IMR-90 (cell line): ENCODE data around the gene TRIM33. TPM values are rescaled to one million over a fixed set of nuclear protein-coding genes. Genes with fewer than 3 reads are reported as not detected.

Experiments
- ATAC-seq: fragments of 200-7000 bp; cut with Tn5 transposase; 2 replicates; pipeline ENCODE4 v1.9.1; 2020; ENCODE audit warnings: low read depth, mild to moderate bottlenecking, moderate library complexity
- BruUV-seq: library from RNA; stranded (reverse); fragments of 400-500 nt; replicated peaks from 2 replicates; lab custom pipeline; 2021; lab: Mats Ljungman, UMichigan
- CTCF ChIA-PET: fragments of 300-600 bp; formaldehyde crosslinking; extraction: SDS; loops from one replicate; lab custom pipeline; 2021; ENCODE audit warnings: antibody characterized with exemption; lab: Yijun Ruan, JAX
- POLR2A ChIA-PET: fragments of 300-600 bp; sonication (Branson Sonifier 250); formaldehyde crosslinking; loops from one replicate; lab custom pipeline; 2022; ENCODE audit warnings: antibody characterized with exemption; ENCODE audit not compliant: unreplicated experiment; lab: Charles Lee
- DNase-seq: peaks from one replicate; pipeline ENCODE4 v3.0.0; 2013
- H2AFZ ChIP-seq: replicated peaks from 2 replicates; pipeline ENCODE3; 2013; ENCODE audit warnings: low read length, mild to moderate bottlenecking; ENCODE audit not compliant: poor library complexity
- H2AK5ac ChIP-seq: 2 replicates; pipeline ENCODE4 v1.6.1; 2013; ENCODE audit warnings: low read depth, low read length, inconsistent platforms
- H2AK9ac ChIP-seq: replicated peaks from 2 replicates; pipeline ENCODE3; 2013; ENCODE audit warnings: mild to moderate bottlenecking, low read depth, low read length, moderate library complexity; ENCODE audit not compliant: poor library complexity
- H2BK120ac ChIP-seq: 2 replicates; pipeline ENCODE4 v1.6.1; 2013; ENCODE audit warnings: low read depth, low read length, inconsistent platforms
- H2BK15ac ChIP-seq: 3 replicates; pipeline ENCODE4 v1.6.1; 2013; ENCODE audit warnings: low read depth, low read length, inconsistent platforms
- H2BK20ac ChIP-seq: 2 replicates; pipeline ENCODE4 v1.6.1; 2013; ENCODE audit warnings: low read depth, mild to moderate bottlenecking, inconsistent platforms, low read length, moderate library complexity
- H2BK5ac ChIP-seq: 2 replicates; pipeline ENCODE4 v1.6.1; 2013; ENCODE audit warnings: mild to moderate bottlenecking, low read depth, low read length, inconsistent platforms; ENCODE audit not compliant: poor library complexity, severe bottlenecking
- H3K14ac ChIP-seq: replicated peaks from 2 replicates; pipeline ENCODE4 v1.6.1; 2013; ENCODE audit warnings: low read depth, low read length, inconsistent platforms
- H3K18ac ChIP-seq: 2 replicates; pipeline ENCODE4 v1.6.1; 2013; ENCODE audit warnings: low read depth, low read length, control low read depth
- H3K23ac ChIP-seq: 2 replicates; pipeline ENCODE4 v1.6.1; 2013; ENCODE audit warnings: low read depth, low read length, inconsistent platforms
- H3K27ac ChIP-seq: 2 replicates; pipeline ENCODE4 v1.5.1; 2013; ENCODE audit warnings: mild to moderate bottlenecking, control low read depth, low read length; ENCODE audit not compliant: insufficient read depth
- H3K27me3 ChIP-seq: 2 replicates; pipeline ENCODE4 v1.6.1; 2013; ENCODE audit warnings: low read length; ENCODE audit not compliant: control insufficient read depth, insufficient read depth
- H3K36me3 ChIP-seq: 2 replicates; pipeline ENCODE4 v1.6.1; 2013; ENCODE audit warnings: low read length, mixed read lengths; ENCODE audit not compliant: control insufficient read depth, insufficient read depth
- H3K4ac ChIP-seq: 2 replicates; pipeline ENCODE4 v1.6.1; 2013; ENCODE audit warnings: low read depth, low read length, inconsistent platforms
- H3K4me1 ChIP-seq: 2 replicates; pipeline ENCODE4 v1.6.1; 2013; ENCODE audit warnings: low read length, mixed read lengths; ENCODE audit not compliant: control insufficient read depth, insufficient read depth
- H3K4me2 ChIP-seq: 2 replicates; pipeline ENCODE4 v1.6.1; 2013; ENCODE audit warnings: low read depth, mild to moderate bottlenecking, control low read depth, low read length, moderate library complexity
- H3K4me3 ChIP-seq: 2 replicates; pipeline ENCODE4 v1.5.1; 2013; ENCODE audit warnings: low read depth, mild to moderate bottlenecking, control low read depth, low read length, moderate library complexity; ENCODE audit not compliant: insufficient read depth
- H3K56ac ChIP-seq: 2 replicates; pipeline ENCODE4 v1.6.1; 2013; ENCODE audit warnings: low read length, inconsistent platforms; ENCODE audit not compliant: insufficient read depth; ENCODE audit errors: extremely low read depth
- H3K79me1 ChIP-seq, 2 experiments: 2 replicates each; pipeline ENCODE4 v1.6.1; 2013; ENCODE audit warnings: low read length in 2 of 2, inconsistent platforms in 1 of 2, low read depth in 1 of 2
- H3K9ac ChIP-seq: 2 replicates; pipeline ENCODE4 v1.6.1; 2013; ENCODE audit warnings: low read depth, low read length, control low read depth
- H3K9me1 ChIP-seq: 2 replicates; pipeline ENCODE4 v1.6.1; 2013; ENCODE audit warnings: low read length, inconsistent platforms; ENCODE audit not compliant: insufficient read depth
- H3K9me3 ChIP-seq: 2 replicates; pipeline ENCODE4 v1.6.1; 2013; ENCODE audit warnings: low read length; ENCODE audit not compliant: control insufficient read depth, insufficient read depth
- H4K20me1 ChIP-seq: 2 replicates; pipeline ENCODE4 v1.6.1; 2013; ENCODE audit warnings: low read length, inconsistent platforms; ENCODE audit not compliant: insufficient read depth
- H4K5ac ChIP-seq: 2 replicates; pipeline ENCODE4 v1.6.1; 2013; ENCODE audit warnings: mild to moderate bottlenecking, low read depth, low read length, control low read depth
- H4K8ac ChIP-seq, 2 experiments: 2 replicates each; pipeline ENCODE4 v1.6.1; 2013; ENCODE audit warnings: low read depth in 2 of 2, low read length in 2 of 2, control low read depth in 1 of 2, inconsistent platforms in 1 of 2
- H4K91ac ChIP-seq: 2 replicates; pipeline ENCODE4 v1.6.1; 2013; ENCODE audit warnings: low read depth, low read length, inconsistent platforms; ENCODE audit not compliant: insufficient read depth
- CEBPB ChIP-seq: IDR thresholded peaks from 2 replicates; pipeline ENCODE4 v1.6.1; 2012; ENCODE audit warnings: low read depth, low read length, improper control_type of control experiment
- MAZ ChIP-seq: IDR thresholded peaks from 2 replicates; pipeline ENCODE4 v1.6.1; 2012; ENCODE audit warnings: low read depth, mild to moderate bottlenecking, low read length, improper control_type of control experiment, moderate library complexity, borderline replicate concordance
- RFX5 ChIP-seq: IDR thresholded peaks from 2 replicates; pipeline ENCODE4 v1.8.0; 2012; ENCODE audit warnings: low read depth, mild to moderate bottlenecking, low read length, moderate library complexity
- WGBS, 2 experiments: methylation state at CpG; one replicate each; pipeline versions ENCODE4 v1.1.5 to v1.1.7; 2013; ENCODE audit warnings: missing lambda C conversion rate in 2 of 2; ENCODE audit not compliant: insufficient read length in 1 of 2; ENCODE audit errors: extremely low coverage in 2 of 2; 5-methylcytosine and 5-hydroxymethylcytosine counted together
- dilution Hi-C: fragments of 300-500 bp; cut with HindIII; formaldehyde crosslinking; loops from one replicate; pipeline ENCODE4 v1.14.3; 2018; ENCODE audit warnings: low sequenced_read_pairs; ENCODE audit not compliant: unreplicated experiment
- in situ Hi-C: fragments of 300-500 bp; cut with MboI; formaldehyde crosslinking; loops from 3 replicates; pipeline ENCODE4 v1.14.3; 2019; ENCODE audit warnings: low sequenced_read_pairs, inconsistent platforms, mixed read lengths
- intact Hi-C: fragments of 100-400 bp; cut with micrococcal nuclease; formaldehyde crosslinking; loops from 2 replicates; pipeline ENCODE4 v1.10.0; 2022
- polyA plus RNA-seq, 3 experiments: library from polyadenylated mRNA; depleted of rRNA; stranded (reverse); fragments of >200 nt; gene quantifications; 2 replicates each; pipeline ENCODE4 v1.2.3, GENCODE V29; 2012; ENCODE audit warnings: low replicate concordance in 1 of 3
- total RNA-seq: library from RNA; depleted of rRNA; stranded (reverse); fragments of >200 nt; gene quantifications from 2 replicates; pipeline ENCODE4 v1.2.3, GENCODE V29; 2012
- TF ChIP-seq, protein P1 (sequence below): fragments of 150-350 bp; IDR thresholded peaks from 2 replicates; pipeline ENCODE4 v1.6.1; 2017; ENCODE audit warnings: mild to moderate bottlenecking, antibody characterized with exemption, low read length, low read depth
- TF ChIP-seq, protein P2 (sequence below): fragments of 150-350 bp; IDR thresholded peaks from 2 replicates; pipeline ENCODE4 v1.6.1; 2016; ENCODE audit warnings: low read depth, mild to moderate bottlenecking, low read length, moderate library complexity, borderline replicate concordance

Gene TRIM33
- total and polyA plus RNA-seq, 2 of the 4 experiments (the other 2 are of a cell fraction): 9.5 to 40.1 TPM

DNA sequence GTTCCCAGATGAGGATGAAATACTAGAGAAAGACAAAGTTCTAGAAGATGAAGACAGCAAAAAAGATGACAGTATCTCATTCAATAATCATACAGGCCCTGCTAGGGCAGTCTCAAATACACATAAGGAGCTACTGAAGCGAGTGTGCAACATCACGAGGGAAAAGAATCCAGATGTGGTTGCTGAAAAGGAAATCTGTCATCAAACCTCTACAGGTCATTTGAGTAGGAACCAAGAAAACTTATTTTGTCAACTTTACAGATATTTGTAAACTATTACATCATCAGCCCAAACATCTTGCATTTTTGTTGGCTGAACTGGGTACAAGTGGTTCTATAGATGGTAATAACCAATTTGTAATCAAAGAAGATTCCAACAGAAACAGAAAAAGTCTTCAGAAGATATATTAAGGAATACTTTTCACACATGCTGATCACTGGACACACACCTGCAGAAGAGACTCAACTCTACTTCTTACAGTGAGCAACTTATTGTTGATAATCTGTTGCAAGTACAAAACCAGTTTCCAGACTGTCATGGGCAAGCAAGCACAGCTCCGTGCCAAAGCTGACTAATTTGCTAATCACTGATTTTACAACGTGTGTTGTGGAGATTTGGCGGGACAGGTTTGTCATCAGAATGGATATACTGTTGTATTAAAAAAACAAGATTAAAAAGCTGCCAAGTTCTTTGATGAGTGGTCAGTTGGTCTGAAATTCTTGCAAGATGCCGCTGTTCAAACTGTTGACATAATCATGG, 42.1 kb downstream of the TRIM33 start:
- no peaks in the 10 kb centered on the region for H3K4me1 ChIP-seq
- no TSS peak for BruUV-seq
- no peak overlapping the region for H4K5ac ChIP-seq
- no peak overlapping the region for H3K14ac ChIP-seq
- in situ Hi-C loops: no loop called here
- no peak overlapping the region for H3K4me3 ChIP-seq
- DNase-seq (peak; percentile 23), ATAC-seq (no peak)
- H3K36me3 ChIP-seq: peaks cover 4% of the 10 kb centered on the region; the same call in 1 of the 2 replicates
- no peak overlapping the region for H2BK15ac ChIP-seq
- intact Hi-C loops: loop anchor here (5.0 kb wide), 1 partner anchor 38 kb away; no protein-coding TSS in a partner anchor
- H2BK120ac ChIP-seq: no peak overlapping the region
- H3K9me1 ChIP-seq: peaks cover 6% of the 10 kb centered on the region; the same call in 1 of the 2 replicates
- H2AK5ac ChIP-seq: no peak overlapping the region
- peaks cover 41% of the 10 kb centered on the region for H4K20me1 ChIP-seq
- no peak overlapping the region for H4K8ac ChIP-seq
- H3K27ac ChIP-seq: no peak overlapping the region
- no peak overlapping the region for H2BK20ac ChIP-seq
- no peaks in the 10 kb centered on the region for H3K9me3 ChIP-seq
- H2BK5ac ChIP-seq: no peak overlapping the region
- POLR2A ChIA-PET: no interaction called here
- H3K79me1 ChIP-seq: peaks cover 40 to 65% of the 10 kb centered on the region in 2 experiments
- no peak overlapping the region for H3K18ac ChIP-seq
- no peak overlapping the region for H2AK9ac ChIP-seq
- TF ChIP-seq CEBPB (peak; percentile 36), RFX5 (no peak), MAZ (no peak)
- TF ChIP-seq, protein P1, sequence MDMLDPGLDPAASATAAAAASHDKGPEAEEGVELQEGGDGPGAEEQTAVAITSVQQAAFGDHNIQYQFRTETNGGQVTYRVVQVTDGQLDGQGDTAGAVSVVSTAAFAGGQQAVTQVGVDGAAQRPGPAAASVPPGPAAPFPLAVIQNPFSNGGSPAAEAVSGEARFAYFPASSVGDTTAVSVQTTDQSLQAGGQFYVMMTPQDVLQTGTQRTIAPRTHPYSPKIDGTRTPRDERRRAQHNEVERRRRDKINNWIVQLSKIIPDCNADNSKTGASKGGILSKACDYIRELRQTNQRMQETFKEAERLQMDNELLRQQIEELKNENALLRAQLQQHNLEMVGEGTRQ: no peak
- TF ChIP-seq, protein P2, sequence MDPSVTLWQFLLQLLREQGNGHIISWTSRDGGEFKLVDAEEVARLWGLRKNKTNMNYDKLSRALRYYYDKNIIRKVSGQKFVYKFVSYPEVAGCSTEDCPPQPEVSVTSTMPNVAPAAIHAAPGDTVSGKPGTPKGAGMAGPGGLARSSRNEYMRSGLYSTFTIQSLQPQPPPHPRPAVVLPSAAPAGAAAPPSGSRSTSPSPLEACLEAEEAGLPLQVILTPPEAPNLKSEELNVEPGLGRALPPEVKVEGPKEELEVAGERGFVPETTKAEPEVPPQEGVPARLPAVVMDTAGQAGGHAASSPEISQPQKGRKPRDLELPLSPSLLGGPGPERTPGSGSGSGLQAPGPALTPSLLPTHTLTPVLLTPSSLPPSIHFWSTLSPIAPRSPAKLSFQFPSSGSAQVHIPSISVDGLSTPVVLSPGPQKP: no peak
- H3K4me2 ChIP-seq: no peak overlapping the region
- H3K56ac ChIP-seq: no peak overlapping the region
- H3K9ac ChIP-seq: no peak overlapping the region
- no peak overlapping the region for H3K4ac ChIP-seq
- CTCF ChIA-PET: no interaction called here
- dilution Hi-C loops: no loop called here
- H4K91ac ChIP-seq: no peak overlapping the region
- no CpG with 5 or more reads among the region's 6 CpGs for WGBS, 2 experiments
- H3K27me3 ChIP-seq: no peaks in the 10 kb centered on the region
- no peak overlapping the region for H3K23ac ChIP-seq
- H2AFZ ChIP-seq: no peak overlapping the region
